ENCODE measurements around the gene THAP7.
A peak's percentile ranks its signal among the peaks of the same experiment; 100 is the strongest.
"Not testable (repeated sequence)": the region's sequence is repeated elsewhere in the genome, so short reads cannot be mapped to it uniquely, and the experiment has no call there.

Gene THAP7

GRCh38 chr22:21001601-21002325 lies at the start of gene THAP7:
Gene THAP7, minus strand, starts transcription at chr22:21002118. Its CDS starts 207 bp downstream, at chr22:21001911.
- Mint-ChIP-seq H3K4me3 (peak within 1 kb of the TSS; percentile 94), H3K36me3 (ENCODE audit: low read depth) (peaks cover 60% of the 10 kb centered on the region), H3K27me3 (no peaks in the 10 kb centered on the region), H3K27ac (peak within 1 kb of the TSS; percentile 99), H3K9me3 (no peaks in the 10 kb centered on the region), H3K4me1 (ENCODE audit: low read depth) (peaks cover 37% of the 10 kb centered on the region)
- DNase-seq = peak; percentile 98

GRCh38 chr22:21051145-21051830 lies 49.4 kb upstream of the THAP7 start:
- H3K27ac Mint-ChIP-seq = no peak overlapping the region
- no peaks in the 10 kb centered on the region for H3K36me3 Mint-ChIP-seq (ENCODE audit: low read depth)
- H3K27me3 Mint-ChIP-seq = no peaks in the 10 kb centered on the region

GRCh38 chr22:21048965-21049364 lies 47.0 kb upstream of the THAP7 start:
- not testable (repeated sequence) for H3K4me3 Mint-ChIP-seq; H3K9me3 Mint-ChIP-seq; H3K36me3 Mint-ChIP-seq (ENCODE audit: low read depth); DNase-seq; H3K27ac Mint-ChIP-seq
- Mint-ChIP-seq H3K4me1 (ENCODE audit: low read depth) (peaks cover 17% of the 10 kb centered on the region), H3K27me3 (peaks cover 19% of the 10 kb centered on the region)

More at GRCh38 chr22:21051145-21051830, 49.4 kb upstream of the THAP7 start:
- DNase-seq = no peak
- no peaks in the 10 kb centered on the region for H3K9me3 Mint-ChIP-seq
- peaks cover 11% of the 10 kb centered on the region for H3K4me1 Mint-ChIP-seq (ENCODE audit: low read depth)
- no peak overlapping the region for H3K4me3 Mint-ChIP-seq

- H3K9me3 Mint-ChIP-seq; H3K27ac Mint-ChIP-seq; DNase-seq; H3K36me3 Mint-ChIP-seq (ENCODE audit: low read depth); H3K4me3 Mint-ChIP-seq: not testable (repeated sequence)
- H3K27me3 Mint-ChIP-seq = peaks cover 24% of the 10 kb centered on the region
- peaks cover 21% of the 10 kb centered on the region for H3K4me1 Mint-ChIP-seq (ENCODE audit: low read depth)
These were observed 46.5 kb upstream of the THAP7 start for GRCh38 chr22:21048448-21048847.

GRCh38 chr22:21047730-21048129 lies 45.8 kb upstream of the THAP7 start:
- Mint-ChIP-seq H3K27ac (no peak overlapping the region), H3K9me3 (no peaks in the 10 kb centered on the region), H3K4me3 (no peak overlapping the region), H3K36me3 (ENCODE audit: low read depth) (no peaks in the 10 kb centered on the region), H3K4me1 (ENCODE audit: low read depth) (peaks cover 22% of the 10 kb centered on the region), H3K27me3 (peaks cover 31% of the 10 kb centered on the region)
- DNase-seq = no peak

GRCh38 chr22:21047035-21047661 lies 45.2 kb upstream of the THAP7 start:
- Mint-ChIP-seq H3K36me3 (ENCODE audit: low read depth) (no peaks in the 10 kb centered on the region), H3K27me3 (peaks cover 31% of the 10 kb centered on the region), H3K4me3 (no peak overlapping the region), H3K4me1 (ENCODE audit: low read depth) (peaks cover 22% of the 10 kb centered on the region), H3K27ac (no peak overlapping the region), H3K9me3 (no peaks in the 10 kb centered on the region)
- no peak for DNase-seq

GRCh38 chr22:21045585-21046294 lies 43.8 kb upstream of the THAP7 start, which contains the start of gene LRRC74B:
Gene LRRC74B, plus strand, starts transcription at chr22:21045946. Its CDS starts 41 bp downstream, at chr22:21045987.
- Mint-ChIP-seq H3K27me3 (peaks cover 31% of the 10 kb centered on the region), H3K27ac (peak within 1 kb of the TSS; percentile 74), H3K9me3 (no peaks in the 10 kb centered on the region), H3K36me3 (ENCODE audit: low read depth) (no peaks in the 10 kb centered on the region), H3K4me3 (peak within 1 kb of the TSS; percentile 67), H3K4me1 (ENCODE audit: low read depth) (peaks cover 22% of the 10 kb centered on the region)
- peak; percentile 81 for DNase-seq

- Mint-ChIP-seq H3K9me3 (no peaks in the 10 kb centered on the region), H3K27ac (peak overlapping the region; percentile 74), H3K36me3 (ENCODE audit: low read depth) (no peaks in the 10 kb centered on the region), H3K27me3 (peaks cover 33% of the 10 kb centered on the region), H3K4me1 (ENCODE audit: low read depth) (peaks cover 22% of the 10 kb centered on the region), H3K4me3 (peak overlapping the region; percentile 67)
- DNase-seq = peak; percentile 39
These were observed 43.1 kb upstream of the THAP7 start for GRCh38 chr22:21044931-21045584.

- no peak for DNase-seq
- Mint-ChIP-seq H3K4me3 (no peak overlapping the region), H3K36me3 (ENCODE audit: low read depth) (no peaks in the 10 kb centered on the region), H3K9me3 (no peaks in the 10 kb centered on the region), H3K27me3 (peaks cover 37% of the 10 kb centered on the region), H3K27ac (no peak overlapping the region), H3K4me1 (ENCODE audit: low read depth) (peaks cover 22% of the 10 kb centered on the region)
These were observed 42.1 kb upstream of the THAP7 start for GRCh38 chr22:21043860-21044535.

- Mint-ChIP-seq H3K36me3 (ENCODE audit: low read depth) (no peaks in the 10 kb centered on the region), H3K4me1 (ENCODE audit: low read depth) (peaks cover 22% of the 10 kb centered on the region), H3K27me3 (peaks cover 41% of the 10 kb centered on the region), H3K27ac (no peak overlapping the region), H3K9me3 (no peaks in the 10 kb centered on the region), H3K4me3 (no peak overlapping the region)
- DNase-seq = no peak
These were observed 41.3 kb upstream of the THAP7 start for GRCh38 chr22:21042978-21043859.

GRCh38 chr22:21041937-21042336 lies 40.0 kb upstream of the THAP7 start:
- Mint-ChIP-seq H3K36me3 (ENCODE audit: low read depth) (no peaks in the 10 kb centered on the region), H3K4me1 (ENCODE audit: low read depth) (peaks cover 22% of the 10 kb centered on the region), H3K27ac (no peak overlapping the region), H3K9me3 (no peaks in the 10 kb centered on the region), H3K4me3 (no peak overlapping the region), H3K27me3 (peaks cover 41% of the 10 kb centered on the region)
- DNase-seq = no peak

- H3K27me3 Mint-ChIP-seq = peaks cover 27% of the 10 kb centered on the region
- H3K36me3 Mint-ChIP-seq (ENCODE audit: low read depth); DNase-seq; H3K4me3 Mint-ChIP-seq; H3K27ac Mint-ChIP-seq; H3K4me1 Mint-ChIP-seq (ENCODE audit: low read depth); H3K9me3 Mint-ChIP-seq: not testable (repeated sequence)
These were observed 37.2 kb upstream of the THAP7 start for GRCh38 chr22:21039158-21039557.

GRCh38 chr22:21038405-21038804 lies 36.5 kb upstream of the THAP7 start:
- Mint-ChIP-seq H3K27me3 (peaks cover 21% of the 10 kb centered on the region), H3K36me3 (ENCODE audit: low read depth) (no peaks in the 10 kb centered on the region), H3K27ac (no peak overlapping the region), H3K9me3 (no peaks in the 10 kb centered on the region), H3K4me3 (no peak overlapping the region), H3K4me1 (ENCODE audit: low read depth) (peaks cover 1% of the 10 kb centered on the region)
- no peak for DNase-seq

Measured in activated T-cell treated with anti-CD3 and anti-CD28 coated beads, Interleukin-2, amount 50 U/mL, for 24 hours (primary cell).